H9 (cell line): Measurements from ENCODE around the gene FMNL3. TPM values are rescaled to one million over a fixed set of nuclear protein-coding genes. Genes with fewer than 3 reads are reported as not detected.

Experiments
- DNase-seq: peaks from one replicate; pipeline ENCODE4 v3.0.0-alpha.2; 2017
- H2AFZ ChIP-seq: one replicate; pipeline ENCODE4 v1.6.1; 2013; ENCODE audit warnings: mild to moderate bottlenecking, low read length, control low read depth, moderate library complexity
- H2AK5ac ChIP-seq: 2 replicates; pipeline ENCODE4 v1.6.1; 2013; ENCODE audit warnings: low read length, control low read depth, mixed read lengths; ENCODE audit not compliant: insufficient read length
- H2BK120ac ChIP-seq: one replicate; pipeline ENCODE4 v1.6.1; 2013; ENCODE audit warnings: low read depth, mild to moderate bottlenecking, low read length, control low read depth, inconsistent platforms; ENCODE audit not compliant: poor library complexity, severe bottlenecking
- H2BK12ac ChIP-seq: 2 replicates; pipeline ENCODE4 v1.6.1; 2013; ENCODE audit warnings: low read length, control low read depth, mixed read lengths, low read depth; ENCODE audit not compliant: insufficient read length
- H2BK15ac ChIP-seq: 2 replicates; pipeline ENCODE4 v1.6.1; 2013; ENCODE audit warnings: low read depth, low read length, control low read depth
- H2BK20ac ChIP-seq: one replicate; pipeline ENCODE4 v1.6.1; 2013; ENCODE audit warnings: low read depth, mild to moderate bottlenecking, low read length, control low read depth, inconsistent platforms; ENCODE audit not compliant: poor library complexity, severe bottlenecking
- H2BK5ac ChIP-seq: 2 replicates; pipeline ENCODE4 v1.6.1; 2013; ENCODE audit warnings: low read length, control low read depth, mixed read lengths; ENCODE audit not compliant: insufficient read length
- H3K14ac ChIP-seq: 2 replicates; pipeline ENCODE4 v1.6.1; 2013; ENCODE audit warnings: low read length, control low read depth; ENCODE audit not compliant: insufficient read depth
- H3K18ac ChIP-seq: 2 replicates; pipeline ENCODE4 v1.6.1; 2013; ENCODE audit warnings: low read depth, mild to moderate bottlenecking, mixed read lengths, low read length, control low read depth; ENCODE audit not compliant: insufficient read length
- H3K23ac ChIP-seq: 2 replicates; pipeline ENCODE4 v1.6.1; 2013; ENCODE audit warnings: low read length, control low read depth, mixed read lengths, low read depth; ENCODE audit not compliant: insufficient read length
- H3K23me2 ChIP-seq: 2 replicates; pipeline ENCODE4 v1.6.1; 2013; ENCODE audit warnings: low read depth, mild to moderate bottlenecking, mixed read lengths, low read length, control low read depth; ENCODE audit not compliant: insufficient read length, poor library complexity, severe bottlenecking
- H3K27ac ChIP-seq: 2 replicates; pipeline ENCODE4 v1.5.1; 2013; ENCODE audit warnings: low read length, control low read depth, mixed read lengths, low read depth; ENCODE audit not compliant: insufficient read length
- H3K27me3 ChIP-seq: 2 replicates; pipeline ENCODE4 v1.6.1; 2013; ENCODE audit warnings: low read length, control low read depth, inconsistent platforms; ENCODE audit not compliant: insufficient read depth
- H3K4ac ChIP-seq: 2 replicates; pipeline ENCODE4 v1.6.1; 2013; ENCODE audit warnings: low read depth, mild to moderate bottlenecking, control low read depth, inconsistent platforms, low read length, moderate library complexity
- H3K4me1 ChIP-seq: 2 replicates; pipeline ENCODE4 v1.6.1; 2013; ENCODE audit warnings: low read length, control low read depth, inconsistent platforms; ENCODE audit not compliant: insufficient read depth
- H3K4me2 ChIP-seq: 2 replicates; pipeline ENCODE4 v1.6.1; 2013; ENCODE audit warnings: low read length, control low read depth, mixed read lengths; ENCODE audit not compliant: insufficient read length, insufficient read depth
- H3K56ac ChIP-seq: 2 replicates; pipeline ENCODE4 v1.6.1; 2013; ENCODE audit warnings: low read depth, mild to moderate bottlenecking, mixed read lengths, low read length, control low read depth; ENCODE audit not compliant: insufficient read length
- H3K79me1 ChIP-seq: 2 replicates; pipeline ENCODE4 v1.6.1; 2013; ENCODE audit warnings: low read depth, mild to moderate bottlenecking, moderate library complexity, low read length, control low read depth, inconsistent platforms; ENCODE audit not compliant: insufficient read depth, poor library complexity, severe bottlenecking
- H3K79me2 ChIP-seq: 2 replicates; pipeline ENCODE4 v1.6.1; 2013; ENCODE audit warnings: low read length, control low read depth, inconsistent platforms; ENCODE audit not compliant: insufficient read depth
- H3K9ac ChIP-seq: 2 replicates; pipeline ENCODE4 v1.6.1; 2013; ENCODE audit warnings: low read length, control low read depth, mixed read lengths; ENCODE audit not compliant: insufficient read length; ENCODE audit errors: extremely low read depth
- H3K9me3 ChIP-seq: one replicate; pipeline ENCODE4 v1.6.1; 2013; ENCODE audit warnings: low read depth, low read length, inconsistent platforms; ENCODE audit not compliant: control insufficient read depth
- H3T11ph ChIP-seq: one replicate; pipeline ENCODE4 v1.6.1; 2013; ENCODE audit warnings: mild to moderate bottlenecking, low read length, control low read depth, inconsistent platforms
- H4K20me1 ChIP-seq: one replicate; pipeline ENCODE4 v1.6.1; 2013; ENCODE audit not compliant: control insufficient read depth, insufficient read length, insufficient read depth
- H4K5ac ChIP-seq: 2 replicates; pipeline ENCODE4 v1.6.1; 2013; ENCODE audit warnings: low read depth, mild to moderate bottlenecking, mixed read lengths, low read length, control low read depth; ENCODE audit not compliant: insufficient read length
- H4K8ac ChIP-seq: replicated peaks from 2 replicates; pipeline ENCODE4 v1.6.1; 2013; ENCODE audit warnings: low read length, control low read depth, mixed read lengths, low read depth; ENCODE audit not compliant: insufficient read length
- H4K91ac ChIP-seq: 2 replicates; pipeline ENCODE4 v1.6.1; 2013; ENCODE audit warnings: low read depth, mild to moderate bottlenecking, moderate library complexity, mixed read lengths, low read length, control low read depth; ENCODE audit not compliant: insufficient read length
- H3K27ac Mint-ChIP-seq, 3 experiments: 2 replicates in 2 of 3; 3 replicates in 1 of 3; pipeline ENCODE4 v1.8.0; 2020 to 2021; ENCODE audit warnings: mixed read lengths in 3 of 3, mild to moderate bottlenecking in 1 of 3, moderate library complexity in 1 of 3
- H3K27me3 Mint-ChIP-seq: 2 replicates; pipeline ENCODE4 v1.8.0; 2021; ENCODE audit warnings: low read depth, mild to moderate bottlenecking, moderate library complexity, mixed read lengths
- H3K36me3 Mint-ChIP-seq, 3 experiments: 2 replicates in 2 of 3; 3 replicates in 1 of 3; pipeline ENCODE4 v1.8.0; 2020 to 2021; ENCODE audit warnings: low read depth in 3 of 3, mixed read lengths in 3 of 3; ENCODE audit not compliant: insufficient read depth in 1 of 3
- H3K4me1 Mint-ChIP-seq, 2 experiments: 2 replicates each; pipeline ENCODE4 v1.8.0; 2020; ENCODE audit warnings: mixed read lengths in 2 of 2
- H3K4me3 Mint-ChIP-seq, 2 experiments: 2 replicates in 1 of 2; 3 replicates in 1 of 2; pipeline ENCODE4 v1.8.0; 2020 to 2021; ENCODE audit warnings: mild to moderate bottlenecking in 2 of 2, mixed read lengths in 2 of 2, moderate library complexity in 1 of 2
- H3K9me3 Mint-ChIP-seq, 2 experiments: 2 replicates in 1 of 2; 3 replicates in 1 of 2; pipeline ENCODE4 v1.8.0; 2020; ENCODE audit warnings: mild to moderate bottlenecking in 2 of 2, mixed read lengths in 2 of 2, moderate library complexity in 1 of 2
- WGBS: extraction: QIAGEN DNeasy Blood & Tissue Kit; methylation state at CpG from one replicate; pipeline ENCODE4 v1.1.7; 2013; ENCODE audit warnings: missing lambda C conversion rate, low lambda C conversion rate, mixed read lengths; ENCODE audit not compliant: insufficient read length; ENCODE audit errors: extremely low coverage; 5-methylcytosine and 5-hydroxymethylcytosine counted together
- total RNA-seq: library from RNA; stranded (reverse); gene quantifications from 2 replicates; pipeline ENCODE4 v1.2.1, GENCODE V29; 2021
- TF ChIP-seq, protein P1 (sequence below): fragments of 200-600 bp; sonication (generic); conservative IDR thresholded peaks from 3 replicates; pipeline ENCODE4 v1.8.0; 2021; ENCODE audit warnings: antibody characterized with exemption, mild to moderate bottlenecking

The FMNL3 gene
- total RNA-seq, 1 experiment from 2014 or later = 22.8 TPM

DNA sequence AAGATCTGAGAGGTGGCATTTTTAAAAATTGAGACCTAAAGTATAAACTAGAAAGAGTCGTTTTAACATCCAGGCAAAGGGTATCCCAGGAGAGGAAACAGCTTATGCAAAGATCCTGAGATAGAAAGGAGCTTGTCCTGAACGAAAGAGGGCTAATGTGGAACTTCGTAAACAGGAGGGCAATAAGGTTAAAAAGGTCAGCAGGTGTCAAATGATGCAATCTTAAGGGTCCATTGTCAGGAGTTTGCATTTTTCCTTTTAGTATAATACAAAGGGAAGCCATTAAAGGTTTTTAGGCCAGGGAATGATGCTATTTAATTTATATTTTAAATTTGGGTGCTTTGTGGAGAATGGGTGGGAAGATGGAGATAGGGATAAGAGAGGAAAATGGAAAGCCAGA is 14.4 kb downstream of the FMNL3 start:
- no peak overlapping the region for H3K4me3 Mint-ChIP-seq
- Histone ChIP-seq H3K9ac (no peak overlapping the region), H3K4ac (no peak overlapping the region), H3T11ph (no peak overlapping the region), H2AFZ (no peak overlapping the region), H3K79me1 (no peaks in the 10 kb centered on the region), H4K8ac (no peak overlapping the region), H3K27ac (peak overlapping the region; percentile 46), H2BK12ac (no peak overlapping the region), H3K27me3 (no peaks in the 10 kb centered on the region), H3K56ac (no peak overlapping the region), H3K14ac (no peak overlapping the region), H2BK15ac (no peak overlapping the region), H4K91ac (no peak overlapping the region), H2BK5ac (no peak overlapping the region), H3K9me3 (no peaks in the 10 kb centered on the region), H4K20me1 (no peaks in the 10 kb centered on the region), H3K18ac (no peak overlapping the region), H3K79me2 (peaks cover 7% of the 10 kb centered on the region; the same call in 1 of the 2 replicates), H3K23me2 (no peaks in the 10 kb centered on the region), H4K5ac (no peak overlapping the region), H3K4me2 (no peak overlapping the region), H3K4me1 (peaks cover 9% of the 10 kb centered on the region), H3K23ac (no peak overlapping the region), H2AK5ac (no peak overlapping the region), H2BK20ac (no peak overlapping the region), H2BK120ac (no peak overlapping the region)
- no CpG with 5 or more reads among the region's 3 CpGs for WGBS
- DNase-seq = no peak
- peaks cover 0 to 8% (median 3%) of the 10 kb centered on the region in 3 experiments; a peak in 5 of 7 replicates for H3K36me3 Mint-ChIP-seq
- H3K9me3 Mint-ChIP-seq = peaks cover 2 to 3% of the 10 kb centered on the region in 2 experiments; a peak in 4 of 5 replicates
- peaks cover 47 to 49% of the 10 kb centered on the region in 2 experiments for H3K4me1 Mint-ChIP-seq
- peak overlapping the region in 2 of 3 experiments; percentile 89 to 90; a peak in 6 of 7 replicates for H3K27ac Mint-ChIP-seq
- TF ChIP-seq, protein P1, sequence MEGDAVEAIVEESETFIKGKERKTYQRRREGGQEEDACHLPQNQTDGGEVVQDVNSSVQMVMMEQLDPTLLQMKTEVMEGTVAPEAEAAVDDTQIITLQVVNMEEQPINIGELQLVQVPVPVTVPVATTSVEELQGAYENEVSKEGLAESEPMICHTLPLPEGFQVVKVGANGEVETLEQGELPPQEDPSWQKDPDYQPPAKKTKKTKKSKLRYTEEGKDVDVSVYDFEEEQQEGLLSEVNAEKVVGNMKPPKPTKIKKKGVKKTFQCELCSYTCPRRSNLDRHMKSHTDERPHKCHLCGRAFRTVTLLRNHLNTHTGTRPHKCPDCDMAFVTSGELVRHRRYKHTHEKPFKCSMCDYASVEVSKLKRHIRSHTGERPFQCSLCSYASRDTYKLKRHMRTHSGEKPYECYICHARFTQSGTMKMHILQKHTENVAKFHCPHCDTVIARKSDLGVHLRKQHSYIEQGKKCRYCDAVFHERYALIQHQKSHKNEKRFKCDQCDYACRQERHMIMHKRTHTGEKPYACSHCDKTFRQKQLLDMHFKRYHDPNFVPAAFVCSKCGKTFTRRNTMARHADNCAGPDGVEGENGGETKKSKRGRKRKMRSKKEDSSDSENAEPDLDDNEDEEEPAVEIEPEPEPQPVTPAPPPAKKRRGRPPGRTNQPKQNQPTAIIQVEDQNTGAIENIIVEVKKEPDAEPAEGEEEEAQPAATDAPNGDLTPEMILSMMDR = no peak
- no peaks in the 10 kb centered on the region for H3K27me3 Mint-ChIP-seq
